Mucosa of descending colon (tissue), 3 donors: Measurements from ENCODE around the gene APP. TPM values are rescaled to one million over a fixed set of nuclear protein-coding genes. Genes with fewer than 3 reads are reported as not detected.

ENCODE experiments used
- ATAC-seq: fragments of 200-7000 bp; cut with Tn5 transposase; one replicate; pipeline ENCODE4 v1.9.1; 2020; ENCODE audit warnings: mild to moderate bottlenecking, moderate library complexity
- DNase-seq, 3 donors: peaks; one replicate each; pipeline ENCODE4 v3.0.0-alpha.2; 2020
- H3K36me3 ChIP-seq: fragments of 200-600 bp; one replicate; pipeline ENCODE4 v1.8.0; 2021; ENCODE audit warnings: low read depth, mild to moderate bottlenecking
- H3K4me1 ChIP-seq: fragments of 200-600 bp; one replicate; pipeline ENCODE4 v1.8.0; 2021; ENCODE audit warnings: low read depth, mild to moderate bottlenecking
- H3K4me3 ChIP-seq: fragments of 200-600 bp; one replicate; pipeline ENCODE4 v1.8.0; 2021; ENCODE audit warnings: mild to moderate bottlenecking
- H3K9me3 ChIP-seq: fragments of 200-600 bp; one replicate; pipeline ENCODE4 v1.8.0; 2021; ENCODE audit warnings: mild to moderate bottlenecking
- CTCF ChIP-seq: fragments of 200-600 bp; IDR thresholded peaks from one replicate; pipeline ENCODE4 v1.8.0; 2022; ENCODE audit warnings: antibody characterized with exemption, mild to moderate bottlenecking
- intact Hi-C, 2 donors: fragments of 100-400 bp; cut with DNase I in 1 of 2; cut with micrococcal nuclease in 1 of 2; formaldehyde crosslinking; loops; one replicate each; pipeline versions ENCODE4 v1.11.0 to v1.11.1; 2022; cut with DNase I, micrococcal nuclease
- total RNA-seq, 3 donors: library from RNA; stranded (reverse); fragmentation: NEBNext Ultra II Directional in 2 of 3; extraction: Animal tissue kit (Norgen Biotek cat#: 25700) in 2 of 3; gene quantifications; one replicate each; pipeline versions ENCODE4 v1.2.1 to v1.2.4, GENCODE V29; 2021 to 2023
- donor health status: DM: no; HTN: no; CAD: no; lungs with moderate emphysema.
- donor health status: DM: no; HTN: no; CAD: no.
- donor health status: DM: no; HTN: yes; CAD: no.

The APP gene
- total RNA-seq, 3 donors from 2014 or later: 573 to 666 (median 579) TPM

GRCh38 chr21:26148840-26149354 lies 21.7 kb downstream of the APP start:
- ATAC-seq: no peak
- H3K4me1 ChIP-seq: peaks cover 7% of the 10 kb centered on the region
- no peaks in the 10 kb centered on the region for H3K9me3 ChIP-seq
- TF ChIP-seq CTCF: no peak
- intact Hi-C loops: no loop called here
- H3K4me3 ChIP-seq: no peak overlapping the region
- DNase-seq: no peak
- H3K36me3 ChIP-seq: no peaks in the 10 kb centered on the region

GRCh38 chr21:26148071-26148839 lies 22.3 kb downstream of the APP start:
- Histone ChIP-seq H3K9me3 (no peaks in the 10 kb centered on the region), H3K36me3 (no peaks in the 10 kb centered on the region), H3K4me1 (peaks cover 3% of the 10 kb centered on the region), H3K4me3 (no peak overlapping the region)
- DNase-seq (no peak), ATAC-seq (no peak)
- intact Hi-C loops: no loop called here
- no peak for TF ChIP-seq CTCF

- Histone ChIP-seq H3K9me3 (no peaks in the 10 kb centered on the region), H3K4me1 (peaks cover 3% of the 10 kb centered on the region), H3K4me3 (no peak overlapping the region), H3K36me3 (no peaks in the 10 kb centered on the region)
- intact Hi-C loops: no loop called here
- DNase-seq: no peak
- no peak for TF ChIP-seq CTCF
- ATAC-seq: no peak
Observed at GRCh38 chr21:26147535-26147934, 23.0 kb downstream of the APP start.

- DNase-seq: no peak
Observed at GRCh38 chr21:26146681-26147080, 23.9 kb downstream of the APP start.

GRCh38 chr21:26144031-26144430 lies 26.5 kb downstream of the APP start:
- no peak for TF ChIP-seq CTCF
- no peaks in the 10 kb centered on the region for H3K9me3 ChIP-seq
- H3K36me3 ChIP-seq: no peaks in the 10 kb centered on the region
- ATAC-seq (no peak), DNase-seq (no peak)
- no peak overlapping the region for H3K4me3 ChIP-seq
- peaks cover 7% of the 10 kb centered on the region for H3K4me1 ChIP-seq
- intact Hi-C loops: no loop called here

More at GRCh38 chr21:26146681-26147080, 23.9 kb downstream of the APP start:
- H3K4me1 ChIP-seq: peaks cover 3% of the 10 kb centered on the region
- no peak overlapping the region for H3K4me3 ChIP-seq
- H3K36me3 ChIP-seq: no peaks in the 10 kb centered on the region
- TF ChIP-seq CTCF: no peak
- no peaks in the 10 kb centered on the region for H3K9me3 ChIP-seq
- no peak for ATAC-seq
- intact Hi-C loops: no loop called here
